Skin of body (tissue), 2 donors: Measurements from ENCODE around the gene HSPBP1. TPM values are rescaled to one million over a fixed set of nuclear protein-coding genes. Genes with fewer than 3 reads are reported as not detected.
"Not testable (repeated sequence)": the region's sequence is repeated elsewhere in the genome, so short reads cannot be mapped to it uniquely, and the experiment has no call there.

ENCODE experiments used
- DNase-seq: peaks from one replicate; lab custom pipeline; 2025; lab: John Stamatoyannopoulos, UW
- total RNA-seq: library from RNA; depleted of rRNA; stranded (reverse); fragments of >200 nt; gene quantifications from one replicate; pipeline ENCODE4 v1.2.3, GENCODE V29; 2014

HSPBP1 gene
- 12.1 TPM for total RNA-seq

GRCh38 chr19:55279770-55280643 is at the start of gene HSPBP1:
TSS of gene HSPBP1 (minus strand) at chr19:55280110. CDS start at chr19:55279608, 502 bp downstream.
- peak; percentile 90 for DNase-seq

GRCh38 chr19:55328774-55329318 is 48.9 kb upstream of the HSPBP1 start:
- not testable (repeated sequence) for DNase-seq

- no peak for DNase-seq
These were observed 45.3 kb upstream of the HSPBP1 start, which contains the start of gene TMEM150B for GRCh38 chr19:55325172-55325571. TSS of gene TMEM150B (minus strand) at chr19:55325341. CDS start at chr19:55321036, 4,305 bp downstream.

GRCh38 chr19:55324662-55325061 is 44.8 kb upstream of the HSPBP1 start:
- DNase-seq, result no peak

GRCh38 chr19:55322204-55322885 is 42.4 kb upstream of the HSPBP1 start:
- DNase-seq, result no peak

DNA sequence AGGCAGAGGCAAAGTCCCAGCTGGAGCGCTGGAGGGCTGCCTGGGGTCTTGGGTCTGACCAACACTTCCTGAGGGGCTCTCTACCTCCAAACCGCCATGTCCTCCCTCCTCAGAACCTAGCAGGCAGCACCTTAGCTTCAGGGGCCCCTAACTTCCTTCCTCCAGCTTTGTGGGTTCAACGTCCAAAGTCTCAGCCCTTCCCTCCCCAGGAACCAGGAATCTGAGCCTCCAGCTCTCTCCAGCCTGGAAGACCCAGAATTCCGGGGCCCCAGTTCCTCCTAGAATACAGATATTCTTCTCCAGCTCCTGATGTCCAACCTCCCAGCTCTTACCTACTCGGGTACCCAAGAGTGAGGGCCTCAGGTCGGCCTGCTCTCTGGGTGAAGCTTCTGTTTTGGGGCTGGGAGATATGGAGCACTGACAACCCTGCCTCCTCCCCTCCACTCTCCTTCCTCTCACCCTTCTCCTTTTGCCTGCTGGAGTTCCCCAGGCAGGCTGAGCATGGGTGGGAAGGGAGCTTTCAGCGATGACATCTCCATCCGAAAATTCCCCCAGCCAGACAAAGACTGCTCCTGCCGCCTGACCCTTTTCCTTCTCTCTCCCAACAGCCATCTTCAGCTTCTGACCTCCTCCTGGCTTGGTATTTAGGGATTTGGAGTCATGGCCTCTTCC is 41.7 kb upstream of the HSPBP1 start:
- no peak for DNase-seq

DNA sequence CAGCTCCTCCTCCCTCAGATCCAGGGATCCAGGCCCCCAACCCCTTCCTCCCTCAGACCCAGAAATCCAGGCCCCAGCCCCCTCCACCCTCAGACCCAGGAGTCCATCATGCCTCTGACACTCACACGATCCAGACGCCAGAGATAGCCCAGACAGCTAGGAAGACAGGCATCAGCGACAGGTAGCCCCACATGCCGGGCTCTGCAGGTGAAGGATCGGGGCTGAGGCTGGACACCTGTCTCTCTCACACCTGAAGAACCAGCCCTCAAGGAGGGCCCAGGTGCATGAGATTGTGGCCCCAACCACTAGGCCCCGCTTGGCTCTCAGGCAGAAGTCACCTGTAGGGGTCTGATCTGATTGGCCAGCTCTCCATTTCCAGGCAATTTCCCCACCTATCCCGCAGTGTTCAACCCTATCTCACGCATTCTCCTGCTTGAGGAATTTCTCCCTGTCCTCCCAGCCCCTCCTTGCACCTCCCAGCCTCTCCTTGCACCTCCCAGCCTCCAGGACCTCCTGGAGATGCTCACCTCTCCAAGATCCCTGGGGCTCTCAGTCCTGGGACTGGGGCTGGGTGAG is 41.0 kb upstream of the HSPBP1 start:
- DNase-seq, result no peak

GRCh38 chr19:55319785-55320184 is 39.9 kb upstream of the HSPBP1 start:
- no peak for DNase-seq

GRCh38 chr19:55316646-55317045 is 36.7 kb upstream of the HSPBP1 start:
- DNase-seq, result no peak

DNA sequence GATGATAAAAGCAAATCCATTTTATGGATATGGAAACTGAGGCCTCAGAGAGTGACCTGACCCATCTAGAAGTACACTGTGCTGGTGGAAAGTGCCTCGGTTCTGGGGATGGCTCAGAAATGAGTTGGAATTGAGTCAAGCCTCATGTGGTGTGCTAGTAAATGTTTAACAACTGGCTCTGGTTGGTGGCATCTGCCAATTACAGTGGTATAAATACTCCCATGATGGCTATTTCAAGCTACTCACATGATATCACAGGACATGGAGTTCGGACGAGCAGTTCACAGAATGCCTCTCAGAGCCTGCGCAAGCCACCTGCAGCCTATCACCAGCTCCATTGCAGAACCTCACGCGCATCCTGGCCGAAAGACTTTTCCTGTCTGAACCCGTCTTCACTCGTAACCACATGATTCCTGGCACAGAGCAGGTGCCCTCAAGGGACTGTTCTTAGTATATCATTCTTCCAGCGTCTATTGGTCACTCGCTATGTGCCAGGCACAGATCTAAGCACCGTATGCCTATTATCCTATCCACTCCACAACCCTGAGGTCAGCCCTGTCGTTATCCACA is 36.1 kb upstream of the HSPBP1 start:
- DNase-seq, result no peak

DNA sequence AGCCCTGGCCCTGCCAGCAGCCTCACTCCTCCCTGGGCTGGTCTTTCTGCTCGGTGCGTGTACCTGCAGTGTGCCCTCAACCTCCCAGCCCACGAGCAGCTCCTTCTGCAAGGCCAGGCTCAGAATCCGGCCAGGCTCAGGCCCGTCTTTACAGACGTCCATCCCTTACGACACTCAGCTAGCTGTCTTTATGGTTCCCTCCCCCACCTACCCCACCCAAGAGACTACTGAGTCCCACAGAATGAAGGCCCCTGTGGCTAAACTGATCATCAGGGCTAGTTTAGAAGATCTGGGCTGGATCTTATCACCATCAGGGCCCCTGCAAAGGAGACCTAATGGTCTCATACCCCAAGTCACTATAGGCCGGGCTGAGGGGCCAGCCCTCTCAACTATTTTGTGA is 34.5 kb upstream of the HSPBP1 start:
- no peak for DNase-seq

DNA sequence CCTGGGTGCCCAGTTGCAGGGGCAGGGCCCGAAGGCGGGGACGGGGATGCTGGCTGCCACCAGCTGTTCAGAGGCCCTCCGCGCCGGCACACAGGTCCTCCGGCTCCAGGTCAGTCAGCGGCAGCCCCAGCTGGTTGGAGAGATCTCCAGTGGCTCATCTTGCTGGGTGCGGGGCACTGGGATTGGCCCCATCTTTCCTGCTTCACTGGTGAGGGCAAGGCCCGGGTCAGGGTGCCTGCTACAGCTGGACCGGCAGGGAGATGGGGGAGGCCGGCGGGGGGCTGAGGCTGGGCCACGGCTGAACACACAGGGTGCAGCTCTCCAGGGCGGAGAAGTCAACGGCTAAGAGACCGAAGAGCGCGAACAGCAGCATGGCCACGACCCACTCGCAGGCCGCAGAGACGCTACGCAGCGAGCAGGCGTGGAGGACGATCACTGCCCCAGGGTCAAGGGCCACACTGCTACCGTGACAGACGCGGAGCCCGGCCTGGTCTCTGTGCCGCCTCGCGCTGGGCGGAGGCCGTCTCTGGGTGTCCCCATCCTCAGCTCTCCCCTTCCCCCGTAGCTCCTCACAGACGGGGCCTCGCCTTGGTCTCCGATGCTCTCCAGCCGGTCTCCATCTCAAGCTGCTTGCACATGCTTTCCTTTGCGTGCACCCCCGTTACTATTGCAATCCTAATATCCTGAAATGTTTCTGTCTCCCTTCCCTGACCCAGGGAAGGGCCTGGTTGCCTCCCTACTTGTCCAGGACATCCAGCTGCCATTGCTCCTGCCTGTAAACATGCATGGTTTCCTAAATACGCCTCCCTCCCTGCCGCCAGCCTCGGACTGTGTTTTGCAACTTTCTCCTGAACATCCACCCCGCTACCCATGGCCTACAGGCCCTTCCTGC is 33.0 kb upstream of the HSPBP1 start:
- DNase-seq, result no peak

- no peak for DNase-seq
These were observed 31.9 kb upstream of the HSPBP1 start for GRCh38 chr19:55311797-55312196.

DNA sequence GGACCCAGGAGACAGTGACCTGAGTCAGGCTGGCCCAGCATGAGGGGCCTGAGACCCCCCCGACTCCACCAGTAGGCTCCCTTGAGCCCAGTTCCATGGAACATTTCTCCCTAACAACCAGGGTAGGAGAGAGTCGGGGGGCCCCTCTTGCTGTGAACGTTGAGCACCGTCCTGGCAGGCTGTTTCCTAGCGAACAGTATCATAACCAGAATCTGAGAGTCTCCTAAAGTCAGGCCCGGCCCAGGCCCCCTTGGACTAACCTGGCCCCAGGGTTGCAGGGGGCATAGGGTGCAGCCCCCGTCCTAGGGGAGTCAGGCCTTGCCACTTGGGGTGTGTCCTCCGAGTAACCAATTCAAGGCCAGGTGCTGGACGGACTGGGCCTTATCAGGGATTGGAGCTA is 31.5 kb upstream of the HSPBP1 start:
- no peak for DNase-seq

- no peak for DNase-seq
These were observed 30.6 kb upstream of the HSPBP1 start for GRCh38 chr19:55310498-55310897.

- no peak for DNase-seq
These were observed 29.5 kb upstream of the HSPBP1 start for GRCh38 chr19:55309448-55309847.

DNA sequence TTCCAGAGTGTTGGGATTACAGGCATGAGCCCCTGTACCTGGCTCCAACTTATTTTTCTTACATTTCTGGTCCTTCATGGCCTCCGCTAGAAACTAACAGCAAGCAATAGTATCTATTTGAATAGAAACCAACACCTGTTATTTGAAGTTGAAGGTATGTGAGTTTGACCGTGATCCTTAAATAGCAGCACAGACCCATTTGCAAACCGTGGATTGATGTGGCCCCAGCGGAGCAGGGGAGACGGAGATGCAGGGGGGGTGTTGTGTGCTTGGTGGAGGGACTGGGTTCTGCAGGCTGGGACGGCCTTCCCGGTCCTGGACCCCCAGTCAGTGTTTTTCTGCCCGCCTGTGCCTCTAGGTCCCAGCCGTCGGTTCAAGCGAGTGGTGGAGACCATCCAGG is 28.4 kb upstream of the HSPBP1 start:
- DNase-seq, result no peak

- DNase-seq, result no peak
These were observed 26.8 kb upstream of the HSPBP1 start for GRCh38 chr19:55306712-55307111.

DNA sequence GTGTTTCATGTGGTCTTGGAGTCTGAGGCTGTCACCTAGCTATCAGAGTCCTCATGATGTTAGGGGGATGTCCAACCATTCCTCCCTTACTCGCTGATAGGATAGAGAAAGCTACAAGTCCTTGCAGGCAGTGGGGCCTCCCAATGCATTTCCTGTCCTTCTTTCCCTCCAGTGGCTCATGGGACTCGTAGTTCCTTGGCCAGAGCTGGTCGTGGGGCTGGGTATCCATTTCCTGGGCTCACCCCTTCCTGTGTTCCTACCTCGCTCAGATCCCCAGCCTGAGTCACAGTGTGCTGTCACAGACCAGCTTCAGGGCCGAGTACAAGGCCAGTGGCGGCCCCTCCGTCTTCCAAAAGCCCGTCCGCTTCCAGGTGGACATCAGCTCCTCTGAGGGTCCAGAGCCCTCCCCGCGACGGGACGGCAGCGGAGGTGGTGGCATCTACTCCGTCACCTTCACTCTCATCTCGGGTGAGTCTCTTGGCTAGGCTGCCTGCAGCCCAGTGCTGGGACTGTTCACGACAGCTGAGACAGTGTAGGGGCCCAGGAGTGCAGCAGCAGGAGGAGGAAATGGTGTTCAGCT is 26.2 kb upstream of the HSPBP1 start:
- DNase-seq, result no peak

GRCh38 chr19:55305491-55305890 is 25.6 kb upstream of the HSPBP1 start:
- no peak for DNase-seq
